NCI-H146 treated with DMSO at 0.1 percent for 48 hours (cell line): ENCODE data around the gene LCN6.

Experiments used
- DNase-seq: peaks from one replicate; lab custom pipeline; 2025; ENCODE audit not compliant: unreplicated experiment; lab: John Stamatoyannopoulos, UW

LCN6 gene

GRCh38 chr9:136726631-136727191, 21.6 kb downstream of the LCN6 start:
- no peak for DNase-seq

GRCh38 chr9:136726118-136726517, 22.2 kb downstream of the LCN6 start:
- no peak for DNase-seq

GRCh38 chr9:136725612-136726011, 22.7 kb downstream of the LCN6 start:
- DNase-seq: no peak

- DNase-seq: no peak
These were observed 23.6 kb downstream of the LCN6 start for GRCh38 chr9:136724772-136725171.

- no peak for DNase-seq
These were observed 24.3 kb downstream of the LCN6 start for GRCh38 chr9:136723989-136724388.

GRCh38 chr9:136723362-136723976, 24.9 kb downstream of the LCN6 start:
- DNase-seq: no peak

- DNase-seq: no peak
These were observed 25.4 kb downstream of the LCN6 start for GRCh38 chr9:136722969-136723356.

- no peak for DNase-seq
These were observed 26.0 kb downstream of the LCN6 start for GRCh38 chr9:136722093-136722968.

GRCh38 chr9:136721339-136722092, 26.8 kb downstream of the LCN6 start:
- DNase-seq: no peak

- DNase-seq: no peak
These were observed 27.4 kb downstream of the LCN6 start for GRCh38 chr9:136720898-136721338.

- no peak for DNase-seq
These were observed 28.0 kb downstream of the LCN6 start for GRCh38 chr9:136720251-136720897.

GRCh38 chr9:136719195-136719880, 29.0 kb downstream of the LCN6 start:
- no peak for DNase-seq

GRCh38 chr9:136718345-136719194, 29.8 kb downstream of the LCN6 start:
- DNase-seq: no peak

- DNase-seq: no peak
These were observed 30.9 kb downstream of the LCN6 start for GRCh38 chr9:136717399-136717798.

GRCh38 chr9:136714893-136715274, 33.4 kb downstream of the LCN6 start:
- DNase-seq: no peak

GRCh38 chr9:136714096-136714892, 34.0 kb downstream of the LCN6 start:
- DNase-seq: no peak

GRCh38 chr9:136713550-136713949, 34.8 kb downstream of the LCN6 start:
- no peak for DNase-seq

GRCh38 chr9:136712690-136713544, 35.4 kb downstream of the LCN6 start:
- DNase-seq: no peak
